Activated T-cell treated with anti-CD3 and anti-CD28 coated beads for 1 hour (primary cell): ENCODE results near the gene SEC62.

Experiments used
- DNase-seq: peaks from one replicate; pipeline ENCODE4 v3.0.0-alpha.2; 2020; ENCODE audit warnings: low read depth

Gene SEC62, protein sequence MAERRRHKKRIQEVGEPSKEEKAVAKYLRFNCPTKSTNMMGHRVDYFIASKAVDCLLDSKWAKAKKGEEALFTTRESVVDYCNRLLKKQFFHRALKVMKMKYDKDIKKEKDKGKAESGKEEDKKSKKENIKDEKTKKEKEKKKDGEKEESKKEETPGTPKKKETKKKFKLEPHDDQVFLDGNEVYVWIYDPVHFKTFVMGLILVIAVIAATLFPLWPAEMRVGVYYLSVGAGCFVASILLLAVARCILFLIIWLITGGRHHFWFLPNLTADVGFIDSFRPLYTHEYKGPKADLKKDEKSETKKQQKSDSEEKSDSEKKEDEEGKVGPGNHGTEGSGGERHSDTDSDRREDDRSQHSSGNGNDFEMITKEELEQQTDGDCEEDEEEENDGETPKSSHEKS

DNA sequence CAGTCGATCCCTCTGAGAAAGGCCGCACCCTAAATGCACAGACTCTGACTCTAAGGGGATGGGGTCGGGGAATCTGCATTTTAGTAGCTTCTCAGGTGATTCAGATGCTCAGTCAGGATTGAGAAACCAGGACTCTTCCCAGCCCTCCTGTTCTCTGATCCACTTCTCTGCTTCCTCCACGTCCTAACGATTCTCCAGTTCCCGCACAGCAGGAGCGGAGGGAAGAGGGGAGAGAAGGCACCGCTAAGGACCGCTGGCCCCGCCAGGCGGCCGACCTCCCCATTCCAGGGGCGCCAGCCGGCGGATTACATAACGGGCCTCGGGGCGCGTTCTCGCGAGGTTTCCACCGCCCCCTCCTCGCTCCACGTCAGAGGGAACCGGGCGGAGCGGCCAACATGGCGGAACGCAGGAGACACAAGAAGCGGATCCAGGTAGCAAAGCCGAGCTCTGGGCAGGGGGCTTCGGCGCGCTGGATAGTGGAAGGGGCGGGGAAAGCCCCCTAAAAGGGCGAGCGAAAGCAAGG is at the start of gene SEC62:
Gene SEC62 (plus strand): TSS at position 380 of the 523 bp plus-strand sequence. CDS start 16 bp downstream, at position 396.
- peak; percentile 91 for DNase-seq

- DNase-seq = no peak
These were observed 43.4 kb upstream of the SEC62 start for GRCh38 chr3:169923189-169923588.

DNA sequence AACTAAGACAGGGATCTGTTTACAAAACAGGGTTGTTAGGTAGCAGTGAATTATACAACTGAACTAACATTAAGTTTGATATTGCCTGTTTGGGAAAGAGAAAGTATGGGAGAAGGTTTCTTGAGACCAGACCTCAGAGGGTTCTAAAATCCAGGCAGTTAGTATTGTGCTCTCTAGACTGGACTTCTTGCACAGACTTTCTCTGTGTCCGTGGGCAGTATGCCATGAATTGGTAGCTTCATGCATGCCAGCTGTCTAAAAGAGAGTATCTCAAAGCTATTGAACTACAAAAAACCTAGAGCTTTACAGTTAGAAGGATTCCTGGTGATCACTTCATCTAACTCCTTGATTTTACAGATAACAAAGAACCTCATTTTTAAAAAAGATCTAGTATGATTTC is 42.8 kb upstream of the SEC62 start:
- DNase-seq = no peak

- no peak for DNase-seq
These were observed 36.6 kb upstream of the SEC62 start for GRCh38 chr3:169929830-169930519.

DNA sequence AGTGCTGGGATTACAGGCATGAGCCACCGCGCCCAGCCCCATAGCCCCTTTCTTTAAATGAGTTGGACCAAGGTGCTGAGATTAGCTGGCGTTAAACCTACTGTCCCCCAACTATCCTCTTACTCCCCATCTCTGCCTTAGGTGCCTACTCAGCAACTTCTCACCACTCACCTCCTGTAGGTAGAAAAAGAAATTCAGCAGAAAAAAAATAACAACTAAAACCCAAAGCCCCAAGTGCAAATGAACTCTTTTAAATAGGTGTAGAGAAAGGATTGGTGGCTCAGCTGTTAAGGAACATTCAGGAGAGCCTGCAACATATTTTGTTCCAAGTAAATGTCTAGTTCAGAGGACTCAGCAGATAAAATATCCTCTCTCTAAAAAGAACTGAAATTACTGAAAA is 35.8 kb upstream of the SEC62 start:
- DNase-seq = no peak

- DNase-seq = no peak
These were observed 34.7 kb upstream of the SEC62 start for GRCh38 chr3:169931747-169932520.

DNA sequence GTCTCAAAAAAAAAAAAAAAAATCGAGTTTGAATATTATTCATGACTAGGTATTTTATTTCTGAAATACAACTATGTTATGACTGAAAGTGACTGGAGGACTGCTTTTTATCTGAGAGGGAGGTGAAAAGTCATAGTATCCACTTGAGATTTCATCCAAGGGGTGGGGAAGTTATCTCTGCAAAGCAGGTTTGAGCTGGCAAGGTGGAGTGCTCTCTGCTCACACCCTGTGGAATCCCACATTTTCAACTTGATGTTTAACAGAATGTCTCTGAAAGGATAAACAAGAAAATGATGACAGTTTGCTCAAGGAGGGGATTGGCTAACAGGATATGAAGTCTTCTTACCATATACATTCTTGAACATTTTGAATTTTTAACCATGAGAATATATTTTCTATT is 27.3 kb upstream of the SEC62 start:
- no peak for DNase-seq

- DNase-seq = no peak
These were observed 26.9 kb upstream of the SEC62 start for GRCh38 chr3:169939751-169940150.

GRCh38 chr3:169940470-169941181 is 26.0 kb upstream of the SEC62 start:
- no peak for DNase-seq

- no peak for DNase-seq
These were observed 21.3 kb upstream of the SEC62 start for GRCh38 chr3:169945313-169945712.

DNA sequence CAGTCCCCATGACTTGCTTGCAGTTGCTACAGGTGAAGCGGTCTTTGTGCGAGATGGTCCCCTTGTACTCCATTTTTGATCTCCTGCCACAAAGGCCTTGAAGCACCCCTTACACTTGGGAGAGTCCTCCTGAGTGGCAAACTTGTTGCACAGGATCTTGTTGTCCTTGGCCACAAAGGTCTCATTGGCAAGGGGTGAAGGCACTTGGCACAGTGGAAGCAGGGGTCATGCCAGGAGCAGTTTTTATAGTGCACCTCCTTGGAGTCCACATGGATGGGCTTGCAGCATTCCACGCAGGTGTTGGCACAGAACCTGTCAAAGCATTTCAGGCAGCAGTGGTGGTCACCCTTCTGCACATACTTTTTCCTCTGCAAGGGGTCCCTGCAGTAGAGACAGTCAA is 20.3 kb upstream of the SEC62 start:
- no peak for DNase-seq

GRCh38 chr3:169948559-169949448 is 17.8 kb upstream of the SEC62 start:
- no peak for DNase-seq

- no peak for DNase-seq
These were observed 14.6 kb upstream of the SEC62 start for GRCh38 chr3:169952045-169952444.

DNA sequence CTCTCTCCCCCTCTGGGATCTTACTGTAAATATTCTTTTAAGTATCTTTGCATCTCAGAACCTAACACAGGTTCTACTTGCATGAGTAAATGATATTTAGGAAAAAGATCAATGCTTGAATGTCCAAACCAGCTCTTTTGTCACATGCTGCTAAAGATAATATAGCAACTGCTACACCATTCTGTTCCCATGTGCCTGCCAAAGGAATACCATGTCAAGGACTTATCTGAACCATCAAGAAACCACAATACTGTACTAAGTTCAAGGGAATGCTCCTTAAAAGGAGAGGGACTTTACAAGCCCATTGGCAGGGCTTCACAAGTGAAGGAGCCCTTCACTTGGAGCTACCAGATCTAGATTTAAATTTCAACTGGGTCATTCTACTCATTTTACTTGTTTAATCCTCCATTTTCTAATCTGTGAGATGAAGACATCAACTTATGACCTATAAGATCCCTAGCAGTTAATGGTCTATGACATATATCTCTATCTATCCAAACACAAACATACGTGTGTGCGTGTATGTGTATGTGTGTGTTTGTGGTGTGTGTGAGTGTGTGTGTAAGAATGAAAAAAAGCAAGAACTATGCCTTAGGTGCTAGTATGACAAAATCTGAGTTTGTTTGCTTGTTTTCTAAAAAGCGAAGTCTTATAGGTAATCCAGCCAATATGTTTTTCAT is 13.0 kb upstream of the SEC62 start:
- DNase-seq = no peak

- no peak for DNase-seq
These were observed 12.4 kb upstream of the SEC62 start for GRCh38 chr3:169954142-169954756.

- DNase-seq = no peak
These were observed 11.2 kb upstream of the SEC62 start for GRCh38 chr3:169955406-169955805.

GRCh38 chr3:169964176-169964575 is 2.4 kb upstream of the SEC62 start:
- DNase-seq = no peak

DNA sequence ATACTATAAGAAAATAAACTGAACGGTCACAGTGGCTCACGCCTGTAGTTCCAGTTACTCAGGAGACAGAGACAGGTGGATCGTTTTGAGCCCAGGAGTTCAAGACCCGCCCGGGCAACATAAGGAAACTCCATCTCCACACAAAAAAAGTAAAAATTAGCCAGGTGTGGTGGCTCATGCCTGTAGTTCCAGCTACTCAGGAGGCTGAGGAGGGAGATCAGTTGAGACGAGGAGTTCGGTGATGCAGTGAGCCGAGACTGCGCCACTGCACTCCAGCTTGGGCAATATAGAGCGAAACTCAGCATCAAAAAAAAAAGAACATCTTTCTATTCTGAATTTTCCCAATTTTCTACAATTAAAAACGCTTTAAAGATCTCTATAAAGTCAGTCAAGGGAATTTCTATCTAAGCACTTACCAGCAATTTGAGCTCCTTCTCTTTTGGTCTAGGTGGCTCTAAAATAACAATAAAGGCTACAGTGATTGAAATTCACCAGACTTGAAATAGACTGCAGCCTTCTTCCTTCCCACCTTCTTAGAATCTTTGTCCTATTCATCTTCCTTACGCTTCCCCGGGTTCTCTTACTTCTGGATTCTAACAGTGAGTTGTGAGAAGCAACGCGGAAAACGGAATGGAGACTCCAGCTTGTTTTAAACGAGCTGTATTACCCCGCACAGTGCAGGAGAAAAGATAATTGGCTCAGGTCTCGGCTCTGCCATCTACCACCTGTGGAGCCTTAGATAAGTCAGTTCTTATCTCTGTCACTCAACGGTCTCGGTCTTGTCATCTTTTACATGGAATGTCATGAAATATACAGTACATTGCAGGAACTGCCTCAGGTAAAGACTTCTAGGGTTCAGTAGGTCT is 812 bp upstream of the SEC62 start:
- DNase-seq = no peak
